ENCODE results near the gene NOC4L. TPM values are rescaled to one million over a fixed set of nuclear protein-coding genes. Genes with fewer than 3 reads are reported as not detected.
"Not testable (repeated sequence)": the region's sequence is repeated elsewhere in the genome, so short reads cannot be mapped to it uniquely, and the experiment has no call there.

Gene NOC4L
- total RNA-seq, 2 experiments from 2014 or later = 31.0 to 47.6 TPM

- TF ChIP-seq EZH2phosphoT487 (IDR thresholded peaks at IDR 0.05; ENCODE audit: borderline replicate concordance, low read depth, low read length) (no peak), CTCF (conservative IDR thresholded peaks at IDR 0.05; ENCODE audit: low read length) (no peak)
- BruUV-seq (replicated peaks) = no TSS peak
- no peaks in the 10 kb centered on the region for H4K20me1 ChIP-seq (ENCODE audit: insufficient read depth, low read length)
- H3K4me1 ChIP-seq (ENCODE audit: insufficient read depth, low read length, poor library complexity, severe bottlenecking) = peaks cover 13% of the 10 kb centered on the region
- CTCF ChIA-PET (ENCODE audit: unreplicated experiment) = no interaction called here
- H3K36me3 ChIP-seq (ENCODE audit: insufficient read depth, low read length) = peaks cover 56% of the 10 kb centered on the region
- no peak overlapping the region for H2AFZ ChIP-seq (ENCODE audit: low read length)
- H3K79me2 ChIP-seq (ENCODE audit: insufficient read depth, low read depth, low read length) = peaks cover 34% of the 10 kb centered on the region
- intact Hi-C loops (cut with micrococcal nuclease; ENCODE audit: unreplicated experiment) = no loop called here
- no peak overlapping the region for H3K4me2 ChIP-seq (ENCODE audit: low read length)
- POLR2A ChIA-PET = no interaction called here
- no peaks in the 10 kb centered on the region for H3K9me3 ChIP-seq (ENCODE audit: low read length)
- H3K9me2 ChIP-seq (ENCODE audit: insufficient read depth, low read length) = no peaks in the 10 kb centered on the region
- no peak for DNase-seq (ENCODE audit: low spot score)
- H3K4me3 ChIP-seq (ENCODE audit: low read depth, low read length, poor library complexity, severe bottlenecking) = no peak overlapping the region
- H3K27ac ChIP-seq (ENCODE audit: low read depth, low read length, poor library complexity, severe bottlenecking) = no peak overlapping the region
These were observed 3.4 kb downstream of the NOC4L start for GRCh38 chr12:132147423-132148367.

GRCh38 chr12:132148368-132149045 lies 4.2 kb downstream of the NOC4L start:
- Histone ChIP-seq H3K4me1 (ENCODE audit: insufficient read depth, low read length, poor library complexity, severe bottlenecking) (peaks cover 8% of the 10 kb centered on the region), H3K79me2 (ENCODE audit: insufficient read depth, low read depth, low read length) (peaks cover 26% of the 10 kb centered on the region), H3K9me2 (ENCODE audit: insufficient read depth, low read length) (no peaks in the 10 kb centered on the region), H3K36me3 (ENCODE audit: insufficient read depth, low read length) (peaks cover 56% of the 10 kb centered on the region), H3K27ac (ENCODE audit: low read depth, low read length, poor library complexity, severe bottlenecking) (no peak overlapping the region), H3K9me3 (ENCODE audit: low read length) (no peaks in the 10 kb centered on the region), H3K4me3 (ENCODE audit: low read depth, low read length, poor library complexity, severe bottlenecking) (no peak overlapping the region), H4K20me1 (ENCODE audit: insufficient read depth, low read length) (no peaks in the 10 kb centered on the region), H2AFZ (ENCODE audit: low read length) (no peak overlapping the region), H3K4me2 (ENCODE audit: low read length) (no peak overlapping the region)
- intact Hi-C loops (cut with micrococcal nuclease; ENCODE audit: unreplicated experiment) = no loop called here
- CTCF ChIA-PET (ENCODE audit: unreplicated experiment) = no interaction called here
- no peak for DNase-seq (ENCODE audit: low spot score)
- no TSS peak for BruUV-seq (replicated peaks)
- POLR2A ChIA-PET = no interaction called here
- TF ChIP-seq EZH2phosphoT487 (IDR thresholded peaks at IDR 0.05; ENCODE audit: borderline replicate concordance, low read depth, low read length) (no peak), CTCF (conservative IDR thresholded peaks at IDR 0.05; ENCODE audit: low read length) (no peak)

- POLR2A ChIA-PET; BruUV-seq (replicated peaks); H2AFZ ChIP-seq (ENCODE audit: low read length); H3K9me3 ChIP-seq (ENCODE audit: low read length); H3K9me2 ChIP-seq (ENCODE audit: insufficient read depth, low read length); H4K20me1 ChIP-seq (ENCODE audit: insufficient read depth, low read length); H3K4me2 ChIP-seq (ENCODE audit: low read length); CTCF ChIA-PET (ENCODE audit: unreplicated experiment); H3K27ac ChIP-seq (ENCODE audit: low read depth, low read length, poor library complexity, severe bottlenecking); DNase-seq (ENCODE audit: low spot score); intact Hi-C loops (cut with micrococcal nuclease; ENCODE audit: unreplicated experiment); H3K4me1 ChIP-seq (ENCODE audit: insufficient read depth, low read length, poor library complexity, severe bottlenecking); H3K4me3 ChIP-seq (ENCODE audit: low read depth, low read length, poor library complexity, severe bottlenecking): not testable (repeated sequence)
- Histone ChIP-seq H3K36me3 (ENCODE audit: insufficient read depth, low read length) (peaks cover 56% of the 10 kb centered on the region), H3K79me2 (ENCODE audit: insufficient read depth, low read depth, low read length) (peaks cover 21% of the 10 kb centered on the region)
These were observed 5.3 kb downstream of the NOC4L start for GRCh38 chr12:132149526-132149925.
